ENCODE results near the gene AGPAT4.
"Not testable (repeated sequence)": the region's sequence is repeated elsewhere in the genome, so short reads cannot be mapped to it uniquely, and the experiment has no call there.

- TF ChIP-seq CTCF (conservative IDR thresholded peaks at IDR 0.05; ENCODE audit: low read length); EZH2phosphoT487 (IDR thresholded peaks at IDR 0.05; ENCODE audit: borderline replicate concordance, low read depth, low read length): not testable (repeated sequence)
Measured at GRCh38 chr6:161309774-161310173, 35.9 kb upstream of the AGPAT4 start.
